GM18499 (cell line): ENCODE results near the gene RPTOR.

Source experiments
- ATAC-seq: cut with Tn5 transposase; IDR thresholded peaks from one replicate; pipeline ENCODE4 v1.9.1; 2021; ENCODE audit warnings: moderate number of reproducible peaks; ENCODE audit not compliant: insufficient read depth, unreplicated experiment

Gene RPTOR

DNA sequence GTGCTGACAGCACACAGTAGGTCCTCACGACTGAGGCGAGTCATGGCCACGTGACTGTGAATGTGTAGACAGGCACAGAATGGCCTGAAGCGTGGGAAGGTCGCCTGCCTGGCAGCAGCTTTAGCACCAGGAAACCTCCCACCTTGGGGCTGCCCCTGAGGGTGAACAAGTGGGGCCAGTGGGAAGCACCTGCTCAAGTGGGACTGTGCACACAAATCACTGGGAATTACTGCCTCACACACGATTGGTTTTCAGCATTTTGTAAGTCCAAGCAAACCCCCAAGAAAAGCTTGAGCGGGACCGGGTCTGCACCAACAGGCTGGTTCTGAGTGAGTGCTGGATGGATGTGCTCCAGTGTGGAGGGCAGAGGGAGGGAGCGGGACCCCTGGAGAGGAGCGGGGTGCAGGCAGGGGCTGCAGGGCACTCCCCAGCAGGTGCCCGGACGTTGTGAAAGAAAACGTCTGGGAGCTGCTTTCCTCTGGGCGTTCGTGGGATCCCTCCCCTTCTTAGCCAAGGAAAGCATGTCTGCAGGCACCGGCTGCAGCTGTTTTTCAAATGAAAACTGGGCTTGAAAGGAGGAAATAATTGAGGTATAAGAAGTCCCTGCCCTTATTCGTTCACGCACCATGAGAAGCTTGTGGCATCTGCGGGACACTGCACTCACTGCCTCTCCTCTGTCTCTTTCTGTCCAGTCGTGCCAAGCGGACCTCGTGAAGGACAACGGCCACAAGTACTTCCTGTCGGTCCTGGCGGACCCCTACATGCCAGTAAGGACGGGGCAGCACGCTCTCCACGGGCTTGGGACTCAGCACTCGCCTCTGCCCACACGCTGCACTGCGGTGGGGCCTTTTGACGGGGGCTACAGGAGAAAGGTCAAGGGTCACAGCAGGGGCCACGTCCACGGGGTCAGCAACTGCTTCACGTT is 335.3 kb downstream of the RPTOR start:
- ATAC-seq, result no peak

DNA sequence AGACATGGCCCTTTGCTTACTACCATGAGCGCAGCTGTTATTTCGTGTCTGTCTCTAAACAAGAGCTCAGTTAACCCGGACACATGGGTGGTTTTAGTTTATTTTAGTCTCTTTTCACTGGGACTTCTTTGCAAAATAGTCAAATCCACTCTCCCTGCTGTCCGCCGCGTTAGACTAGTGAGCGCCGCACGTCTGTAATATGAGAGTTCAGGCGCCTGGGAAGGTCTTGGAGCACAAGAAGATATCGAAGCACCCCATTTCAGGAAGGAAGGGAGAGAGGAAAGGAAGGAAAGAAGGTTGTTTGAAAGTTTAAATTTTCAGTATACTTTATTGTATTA is 336.0 kb downstream of the RPTOR start:
- no peak for ATAC-seq

DNA sequence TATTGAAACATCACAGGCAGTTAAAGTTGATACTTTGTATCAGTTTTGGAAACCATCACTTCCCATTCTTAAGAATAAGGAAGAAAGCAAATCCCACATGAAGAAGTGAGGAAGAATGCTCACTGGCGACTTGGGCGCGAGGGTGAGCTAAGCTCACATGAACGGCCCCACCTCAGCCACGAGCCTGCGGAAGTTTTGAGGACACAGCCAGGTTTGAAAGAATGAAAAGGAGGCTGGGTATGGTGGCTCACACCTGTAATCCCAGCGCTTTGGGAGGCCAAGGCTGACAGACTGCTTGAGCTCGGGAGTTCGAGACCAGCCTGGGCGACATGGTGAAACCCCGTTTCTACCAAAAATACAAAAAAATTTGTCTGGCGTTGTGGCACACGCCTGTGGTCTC is 336.7 kb downstream of the RPTOR start:
- ATAC-seq, result no peak

DNA sequence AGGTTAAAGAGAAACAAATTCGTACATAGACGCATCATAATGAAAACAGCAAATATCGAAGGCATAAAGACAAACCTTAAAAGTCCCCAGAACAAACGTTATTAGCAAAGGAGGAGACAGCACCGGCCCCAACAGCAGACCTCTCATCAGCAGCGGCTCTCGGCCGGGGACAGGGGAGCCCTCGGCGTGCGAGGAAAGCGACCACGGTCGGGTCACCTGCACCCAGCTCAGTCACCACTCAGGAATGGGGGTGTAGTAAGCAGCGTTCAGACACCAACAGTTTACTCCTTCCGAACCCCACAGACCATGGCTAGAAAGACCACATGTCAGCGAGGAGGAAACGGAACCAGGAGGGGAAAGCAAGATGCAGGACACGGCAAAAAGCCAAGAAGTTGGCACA is 337.7 kb downstream of the RPTOR start:
- no peak for ATAC-seq

DNA sequence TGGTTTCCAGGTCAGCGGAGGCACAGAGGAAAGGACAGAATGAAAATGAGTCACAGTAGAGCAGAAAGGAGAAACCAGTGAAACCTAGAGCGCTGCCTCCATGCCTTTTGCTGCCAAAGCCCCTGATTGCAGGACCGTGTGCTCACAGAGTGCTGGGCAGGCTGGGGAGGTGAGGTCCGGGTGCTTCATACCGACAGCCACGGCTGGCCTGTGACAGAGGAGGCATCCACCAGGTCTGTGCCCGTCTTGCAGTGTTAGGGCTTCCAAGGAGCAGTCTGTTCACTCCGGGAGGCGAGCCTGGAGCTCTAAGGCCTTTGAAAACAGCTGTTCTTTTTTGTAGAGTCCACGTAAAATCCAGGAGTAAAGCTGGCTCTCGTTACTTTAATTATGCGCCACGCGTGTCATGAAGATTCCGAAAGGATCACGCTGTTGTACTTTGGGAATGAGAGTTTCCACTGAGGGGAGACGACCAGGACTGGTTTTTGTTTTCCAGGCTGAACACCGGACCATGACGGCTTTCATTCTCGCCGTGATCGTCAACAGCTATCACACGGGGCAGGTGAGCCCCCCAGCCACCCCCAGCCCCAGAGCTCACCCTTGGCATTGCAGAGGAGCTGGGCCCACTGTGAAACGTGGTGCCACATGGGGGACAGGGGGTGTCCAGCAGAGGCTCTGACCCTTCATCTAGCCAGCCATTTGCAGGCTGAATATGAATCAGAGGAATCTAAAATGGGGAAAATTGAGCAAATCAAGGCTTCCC is 338.5 kb downstream of the RPTOR start:
- ATAC-seq, result no peak

DNA sequence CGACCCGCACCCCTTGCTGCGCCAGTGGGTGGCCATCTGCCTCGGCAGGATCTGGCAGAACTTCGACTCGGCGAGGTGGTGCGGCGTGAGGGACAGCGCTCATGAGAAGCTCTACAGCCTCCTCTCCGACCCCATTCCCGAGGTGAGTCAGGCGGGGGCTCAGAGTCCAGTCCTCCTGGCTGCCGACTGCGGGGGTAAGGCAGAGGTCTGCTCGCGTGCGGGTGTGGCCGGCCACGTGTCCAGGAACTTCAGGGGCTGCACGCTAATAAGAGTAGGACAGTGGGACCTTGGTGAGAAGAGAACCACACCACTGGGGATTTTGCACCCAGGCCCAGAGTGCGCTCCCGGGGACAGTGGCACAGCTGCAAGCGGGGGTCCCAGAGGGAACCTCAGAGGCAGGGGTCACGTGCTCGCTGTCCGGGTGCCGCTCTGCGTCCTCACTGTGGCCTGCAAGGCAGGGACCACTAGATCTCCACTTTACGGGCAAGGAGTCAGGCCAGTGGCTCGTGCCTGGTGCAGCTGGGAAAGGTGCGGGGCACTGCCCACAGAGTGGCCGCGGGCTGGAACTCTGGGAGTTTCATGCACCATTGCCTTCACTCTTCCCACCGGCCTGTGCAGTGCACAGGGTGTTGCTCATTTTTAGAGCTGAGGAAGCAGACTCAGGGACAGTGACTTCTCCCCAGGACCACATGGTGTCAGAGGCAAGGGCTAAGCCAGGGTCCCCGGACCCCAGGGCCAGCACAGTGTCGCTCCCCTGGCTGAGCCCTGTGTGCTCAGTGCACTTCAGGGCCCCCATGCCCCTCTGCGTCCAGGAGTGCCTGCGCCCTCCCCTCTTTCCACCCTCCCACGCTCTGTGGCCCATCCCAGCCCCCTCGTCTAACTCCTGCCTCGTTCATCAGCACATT is 339.4 kb downstream of the RPTOR start:
- ATAC-seq, result no peak

DNA sequence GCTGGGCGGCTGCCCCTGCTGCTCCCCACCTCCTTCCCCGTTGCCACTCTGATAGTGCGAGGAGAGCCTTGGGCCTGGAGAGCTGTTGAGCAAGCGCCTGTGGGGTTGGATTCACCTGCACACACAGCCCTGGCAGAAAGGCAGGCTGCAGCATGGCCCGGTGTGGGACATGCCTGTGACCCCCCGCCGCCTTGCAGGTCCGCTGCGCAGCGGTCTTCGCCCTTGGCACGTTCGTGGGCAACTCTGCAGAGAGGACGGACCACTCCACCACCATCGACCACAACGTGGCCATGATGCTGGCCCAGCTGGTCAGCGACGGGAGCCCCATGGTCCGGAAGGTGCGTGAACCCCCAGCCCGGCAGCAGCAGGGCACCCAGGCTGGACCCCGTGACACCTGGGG is 340.2 kb downstream of the RPTOR start:
- no peak for ATAC-seq

DNA sequence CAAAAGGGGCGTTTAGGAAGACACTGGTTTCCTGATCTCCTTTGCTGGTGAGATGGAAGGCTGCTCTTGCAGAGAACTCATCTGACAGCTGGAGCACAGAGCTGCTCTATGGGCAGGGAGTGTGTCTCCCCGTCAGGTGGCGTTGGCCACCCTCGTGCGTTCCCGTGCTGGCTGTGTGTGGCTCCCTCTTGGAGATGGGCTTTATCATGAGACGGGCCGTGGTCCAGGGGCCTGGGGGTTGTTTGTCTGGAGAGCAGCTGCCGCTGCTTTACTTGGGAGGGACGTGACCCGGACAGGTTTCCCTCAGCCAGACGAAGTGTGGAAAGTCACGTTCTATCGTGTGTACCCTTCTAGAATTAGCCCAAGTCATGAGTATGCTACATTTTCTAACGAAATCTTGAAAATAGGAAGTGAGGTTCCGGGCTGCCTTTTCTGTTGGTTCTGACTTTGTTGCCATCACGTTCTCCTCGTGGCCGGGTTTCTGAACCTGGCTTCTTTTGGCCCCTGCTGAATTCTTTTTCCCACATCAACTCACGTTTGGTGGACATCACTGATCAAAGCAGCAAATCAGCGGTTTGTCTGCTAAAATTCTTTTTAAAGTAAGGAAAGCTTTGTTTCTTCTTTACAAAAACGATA is 341.4 kb downstream of the RPTOR start:
- no peak for ATAC-seq

DNA sequence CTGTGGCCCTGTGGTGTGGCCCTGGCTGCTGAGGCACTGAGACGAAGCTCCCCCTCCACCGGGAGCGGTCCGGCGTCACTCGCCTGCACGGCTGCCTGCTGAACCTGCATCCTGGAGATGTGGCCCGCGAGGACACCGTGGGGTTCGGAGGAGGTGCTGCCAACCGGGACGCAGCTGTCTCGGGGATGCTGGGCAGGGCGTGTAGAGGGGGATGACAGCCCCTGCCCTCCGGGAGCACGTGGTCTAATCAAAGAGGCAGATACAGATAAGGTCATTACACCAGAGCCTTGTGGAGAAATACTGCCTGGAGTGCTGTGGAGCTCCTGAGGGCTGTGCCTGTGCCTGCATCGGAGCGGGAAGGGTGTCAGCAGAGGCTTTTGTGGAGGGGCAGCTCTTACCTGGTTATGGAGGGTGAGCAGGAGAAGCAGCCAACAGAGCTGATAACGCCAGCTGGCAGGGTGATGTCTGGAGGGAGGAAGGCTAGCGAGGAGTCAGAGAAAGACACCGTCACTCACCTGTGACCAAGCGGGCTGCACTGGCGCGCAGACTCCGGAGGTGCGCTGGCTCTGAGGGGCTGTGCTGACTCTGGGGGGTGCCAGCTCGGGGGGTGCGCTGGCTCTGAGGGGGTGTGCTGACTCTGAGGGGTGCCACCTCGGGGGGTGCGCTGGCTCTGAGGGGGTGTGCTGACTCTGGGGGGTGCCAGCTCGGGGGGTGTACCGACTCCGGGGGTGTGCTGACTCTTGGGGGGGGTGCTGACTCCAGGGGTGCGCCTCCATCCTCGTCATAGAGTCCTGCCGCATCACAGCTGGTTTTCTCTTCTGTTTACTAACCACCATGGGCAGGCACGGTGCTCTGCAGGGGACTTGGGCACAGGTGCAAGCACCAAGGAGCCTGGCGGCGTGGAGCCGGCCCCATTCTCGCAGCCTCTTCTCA is 342.3 kb downstream of the RPTOR start:
- ATAC-seq, result no peak

DNA sequence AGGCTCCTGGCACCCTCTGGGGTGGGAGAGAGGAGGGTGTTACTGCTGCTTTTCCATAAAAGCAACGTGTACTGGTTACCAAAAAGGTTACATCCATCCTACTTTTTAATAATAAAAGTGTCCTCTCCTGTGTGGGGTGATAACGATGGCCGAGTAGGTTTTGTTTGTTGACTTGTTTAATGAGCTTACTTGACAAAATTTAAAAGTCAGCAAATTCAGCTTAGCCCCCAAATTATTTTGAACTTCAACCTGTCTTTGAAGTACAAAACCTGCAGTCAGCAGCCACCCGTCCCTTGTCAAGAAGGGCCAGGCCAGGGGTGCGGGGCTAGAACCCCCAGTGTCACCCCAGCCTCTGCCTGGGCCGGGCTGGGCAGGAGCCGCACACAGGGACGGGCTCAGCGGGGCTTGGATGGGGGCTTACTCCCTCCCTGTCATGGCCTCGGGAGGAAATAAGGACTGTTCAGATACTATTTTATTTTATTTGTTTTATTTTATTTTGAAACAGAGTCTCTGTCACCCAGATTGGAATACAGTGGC is 343.1 kb downstream of the RPTOR start:
- ATAC-seq, result no peak

DNA sequence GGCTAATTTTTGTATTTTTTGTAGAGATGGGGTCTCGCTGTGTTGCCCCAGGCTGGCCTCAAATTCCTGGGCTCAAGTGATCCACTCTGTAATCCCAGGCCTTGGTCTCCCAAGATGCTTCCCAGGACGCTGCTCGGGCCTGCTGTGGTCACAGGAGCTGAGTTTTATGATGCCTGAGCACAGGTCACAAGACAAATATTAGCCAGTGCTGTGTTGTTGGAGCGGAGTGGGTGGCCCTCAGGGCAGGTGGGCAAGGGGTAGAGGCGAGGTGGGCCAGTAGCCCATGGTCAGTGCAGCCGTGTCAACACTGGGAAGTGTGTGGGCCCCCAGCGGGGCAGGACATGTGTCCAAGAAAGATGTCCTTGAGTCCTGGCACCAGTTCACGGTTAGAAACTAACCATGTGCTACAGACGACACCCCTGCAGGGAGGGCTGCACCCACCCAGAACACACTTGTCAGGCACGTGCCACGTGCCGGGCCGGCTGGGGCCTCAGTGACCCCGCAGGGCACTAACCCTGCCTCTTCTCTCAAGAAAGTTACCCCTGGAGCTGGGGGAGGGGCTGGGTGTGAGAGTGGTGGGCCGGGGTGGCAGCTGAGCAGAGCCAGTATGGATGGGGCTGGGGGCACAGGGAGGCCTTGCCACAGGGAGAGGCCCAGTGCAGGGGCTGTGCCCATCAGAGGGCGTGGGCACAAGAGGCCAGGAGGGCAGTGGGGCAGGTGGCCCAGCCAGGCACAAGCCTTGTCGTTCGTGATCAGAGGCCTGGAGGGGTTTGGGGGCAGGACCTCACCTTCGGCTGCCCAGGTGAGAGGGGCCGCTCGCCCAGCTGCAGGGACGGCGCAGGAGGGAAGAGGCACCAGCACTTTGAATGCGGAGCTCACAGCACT is 343.9 kb downstream of the RPTOR start:
- no peak for ATAC-seq

DNA sequence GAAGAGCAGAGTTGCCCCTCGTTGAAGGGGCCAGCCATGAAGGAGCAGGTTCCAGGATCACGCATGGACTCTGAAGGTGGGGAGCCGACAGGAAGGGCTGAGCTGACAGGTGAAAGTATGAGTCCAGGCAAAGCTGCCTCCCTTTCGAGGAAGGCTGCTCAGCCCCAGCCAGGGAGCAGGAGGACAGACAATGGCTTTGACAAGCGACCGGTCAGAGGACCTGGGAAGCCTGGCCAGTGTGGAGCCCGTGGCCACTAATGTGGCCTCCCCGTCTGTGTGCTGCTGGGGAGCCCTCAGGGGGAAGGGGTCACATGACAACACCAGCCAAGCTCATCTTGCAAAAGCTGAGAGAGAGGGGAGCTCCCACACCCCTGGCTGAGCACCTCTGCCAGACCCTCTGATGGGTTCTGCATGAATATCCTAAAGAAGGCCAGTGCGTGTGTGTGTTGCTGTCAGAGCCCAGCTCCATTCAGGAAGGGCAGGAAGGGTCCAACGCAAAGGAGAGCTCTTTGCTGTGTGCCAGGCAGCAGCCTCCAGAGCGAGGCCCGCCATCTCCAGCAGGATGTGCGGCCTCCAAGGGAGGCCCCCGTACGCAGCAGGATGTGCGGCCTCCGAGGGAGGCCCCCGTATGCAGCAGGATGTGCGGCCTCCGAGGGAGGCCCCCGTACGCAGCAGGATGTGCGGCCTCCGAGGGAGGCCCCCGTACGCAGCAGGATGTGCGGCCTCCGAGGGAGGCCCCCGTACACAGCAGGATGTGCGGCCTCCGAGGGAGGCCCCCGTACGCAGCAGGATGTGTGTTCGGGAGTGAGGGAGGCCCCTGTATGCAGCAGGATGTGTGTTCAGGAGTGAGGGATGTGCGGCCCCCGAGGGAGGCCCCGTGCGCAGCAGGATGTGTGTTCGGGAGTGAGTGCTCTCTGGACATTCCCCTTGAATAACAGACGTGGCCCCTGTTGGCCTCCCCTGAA is 344.9 kb downstream of the RPTOR start:
- ATAC-seq, result no peak

DNA sequence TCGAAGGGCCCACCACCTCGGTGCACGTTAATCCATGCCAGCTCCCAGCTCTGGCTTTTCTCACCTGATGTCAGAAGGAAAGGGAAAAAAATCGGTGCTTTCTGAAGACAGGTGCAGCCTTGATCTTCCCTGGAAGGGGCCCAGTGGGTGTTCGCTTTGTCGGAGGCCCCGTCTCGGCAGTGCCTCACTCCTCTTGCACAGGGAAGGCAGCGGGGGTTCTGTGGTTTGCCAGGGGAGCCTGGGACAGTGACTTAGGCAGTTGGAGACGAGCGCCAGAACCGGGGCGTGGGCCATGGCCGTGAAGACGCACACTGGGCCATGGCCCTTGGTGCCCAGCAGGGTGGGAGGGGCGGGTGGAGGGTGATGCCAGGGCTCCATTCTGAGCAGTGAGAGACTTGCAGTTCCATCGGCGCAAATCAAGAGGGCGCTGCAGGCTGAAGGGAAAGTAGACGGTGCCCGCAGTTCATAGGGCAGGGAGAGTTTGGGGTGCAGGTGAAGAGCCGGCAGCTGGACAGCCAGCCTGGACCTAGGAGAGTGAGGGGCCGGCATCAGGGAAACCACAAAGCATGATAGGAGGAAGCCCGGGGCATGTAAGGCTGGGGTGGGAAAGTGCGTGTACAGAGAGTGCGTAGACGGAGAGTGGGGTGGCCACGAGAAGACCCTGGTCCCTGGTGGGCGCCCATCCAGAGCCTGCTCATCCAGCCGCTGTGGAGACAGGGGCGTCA is 345.7 kb downstream of the RPTOR start:
- no peak for ATAC-seq

DNA sequence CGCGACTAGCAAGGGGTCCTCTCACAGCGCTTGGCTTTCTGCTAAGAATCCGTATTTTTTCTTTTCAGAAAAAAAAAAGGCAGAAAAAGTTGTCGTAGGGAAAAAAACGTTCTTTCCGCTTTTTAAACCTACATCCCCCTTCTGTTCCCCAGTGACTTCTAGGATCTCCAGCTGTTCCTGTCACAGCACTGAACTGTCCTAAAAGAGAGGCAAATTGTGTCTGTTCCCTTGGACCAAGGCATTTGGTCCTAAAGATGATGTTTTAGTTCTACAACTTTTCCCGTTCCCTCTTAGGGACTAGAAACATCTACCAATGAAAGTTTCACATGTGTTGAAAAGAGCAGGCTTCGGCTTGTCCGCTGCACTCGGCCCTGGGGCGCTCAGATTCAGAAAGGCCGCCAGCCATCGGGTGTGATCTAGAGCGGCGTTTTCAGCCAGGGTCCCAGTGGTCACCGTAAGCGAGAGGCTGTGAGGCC is 346.3 kb downstream of the RPTOR start:
- ATAC-seq, result no peak

DNA sequence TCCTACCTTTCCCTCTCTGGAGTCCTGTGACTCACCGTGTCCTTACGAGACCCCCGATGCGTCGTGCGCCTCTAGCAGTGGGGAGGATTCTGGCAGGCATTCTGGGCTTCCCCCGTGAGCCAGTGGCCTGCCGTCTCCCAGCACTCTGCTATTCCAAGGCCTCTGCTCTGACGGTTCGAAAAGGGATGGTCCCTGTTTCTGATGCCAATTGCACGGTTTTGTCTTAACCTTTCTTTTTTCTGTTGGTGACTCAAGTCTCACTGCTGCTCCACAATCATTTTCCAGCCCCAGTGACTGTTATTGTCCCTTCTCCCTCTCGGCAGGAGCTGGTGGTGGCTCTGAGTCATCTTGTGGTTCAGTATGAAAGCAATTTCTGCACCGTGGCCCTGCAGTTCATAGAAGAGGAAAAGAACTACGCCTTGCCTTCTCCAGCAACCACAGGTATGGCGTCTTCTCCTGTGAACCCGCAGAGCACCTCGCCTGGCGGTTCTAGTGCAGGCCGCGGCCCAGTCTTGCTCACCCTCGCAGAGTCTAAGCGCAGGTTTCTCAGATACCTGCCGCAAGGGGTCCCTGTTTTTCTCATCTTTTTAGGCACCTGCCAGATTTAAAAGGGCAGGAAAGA is 346.9 kb downstream of the RPTOR start:
- ATAC-seq, result peak; percentile 48
